NCI-H510A treated with DMSO at 0.1 percent for 48 hours (cell line): ENCODE measurements around the gene CEP164.
"Not testable (repeated sequence)": the region's sequence is repeated elsewhere in the genome, so short reads cannot be mapped to it uniquely, and the experiment has no call there.

ENCODE experiments used
- DNase-seq: peaks from one replicate; lab custom pipeline; 2025; lab: John Stamatoyannopoulos, UW

Gene CEP164

GRCh38 chr11:117442049-117442868 lies 114.6 kb downstream of the CEP164 start:
- DNase-seq, result no peak

- no peak for DNase-seq
These were observed 115.2 kb downstream of the CEP164 start for GRCh38 chr11:117442869-117443239.

GRCh38 chr11:117443266-117444186 lies 115.9 kb downstream of the CEP164 start:
- peak; percentile 62 for DNase-seq

- DNase-seq, result no peak
These were observed 116.6 kb downstream of the CEP164 start for GRCh38 chr11:117444256-117444655.

GRCh38 chr11:117444711-117445658 lies 117.3 kb downstream of the CEP164 start:
- DNase-seq, result no peak

GRCh38 chr11:117449111-117449693 lies 121.5 kb downstream of the CEP164 start:
- DNase-seq, result no peak

- no peak for DNase-seq
These were observed 126.4 kb downstream of the CEP164 start for GRCh38 chr11:117453886-117454563.

GRCh38 chr11:117454564-117454917 lies 126.9 kb downstream of the CEP164 start:
- DNase-seq, result no peak

- DNase-seq, result no peak
These were observed 128.5 kb downstream of the CEP164 start for GRCh38 chr11:117456027-117456720.

GRCh38 chr11:117456721-117457029 lies 129.0 kb downstream of the CEP164 start:
- DNase-seq, result not testable (repeated sequence)

- DNase-seq, result peak; percentile 85
These were observed 129.6 kb downstream of the CEP164 start for GRCh38 chr11:117457031-117457785.

- DNase-seq, result peak; percentile 53
These were observed 130.2 kb downstream of the CEP164 start for GRCh38 chr11:117457835-117458234.

GRCh38 chr11:117458275-117459122 lies 130.8 kb downstream of the CEP164 start:
- DNase-seq, result peak; percentile 85

GRCh38 chr11:117459123-117459978 lies 131.7 kb downstream of the CEP164 start:
- no peak for DNase-seq

- no peak for DNase-seq
These were observed 132.3 kb downstream of the CEP164 start for GRCh38 chr11:117459979-117460300.

- DNase-seq, result no peak
These were observed 133.9 kb downstream of the CEP164 start for GRCh38 chr11:117461396-117462182.

GRCh38 chr11:117462183-117462863 lies 134.7 kb downstream of the CEP164 start:
- DNase-seq, result no peak
